SIG-M5 (cell line): ENCODE data around the gene AIRE.

Experiments
- DNase-seq: peaks from one replicate; lab custom pipeline; 2025; lab: John Stamatoyannopoulos, UW

The AIRE gene

GRCh38 chr21:44305691-44306090 lies 20.0 kb downstream of the AIRE start:
- no peak for DNase-seq

- no peak for DNase-seq
These were observed 21.4 kb downstream of the AIRE start for GRCh38 chr21:44306936-44307704.

DNA sequence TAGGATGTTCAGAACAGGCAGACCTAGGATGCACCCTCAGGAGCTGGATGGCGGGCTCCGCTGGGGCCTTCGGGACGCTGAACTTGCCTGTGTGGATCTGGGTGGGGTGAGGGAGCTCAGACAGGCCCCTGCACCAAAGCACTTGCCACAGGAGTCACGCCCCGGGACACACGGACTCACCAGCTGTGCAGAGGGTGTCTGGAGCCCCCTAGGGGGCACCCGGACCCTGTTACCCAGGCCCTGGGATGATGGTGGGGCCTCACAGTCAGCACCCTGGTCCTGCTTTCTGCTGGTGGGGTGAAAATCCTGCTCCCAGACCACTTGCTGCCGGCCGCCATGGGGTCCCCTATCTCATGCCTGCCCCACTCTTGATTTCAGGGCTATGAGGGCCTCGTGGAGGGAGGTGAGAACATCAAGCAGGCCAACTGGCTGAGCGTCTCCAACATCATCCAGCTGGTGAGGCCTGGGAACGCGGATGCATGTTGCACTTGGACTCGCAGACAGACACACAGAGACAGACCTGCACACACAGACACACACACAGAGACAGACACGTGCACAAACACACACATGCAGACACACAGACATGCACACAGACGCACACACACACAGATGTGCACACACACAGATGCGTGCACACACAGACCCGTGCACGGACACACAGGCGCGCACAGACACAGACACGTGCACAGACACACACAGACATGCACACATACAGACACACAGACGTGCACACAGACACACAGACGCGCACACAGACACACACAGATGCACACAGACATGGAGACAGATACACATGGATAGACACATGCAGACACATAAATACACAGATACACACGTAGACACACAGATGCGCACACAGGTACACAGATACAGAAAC lies 25.2 kb downstream of the AIRE start:
- DNase-seq: no peak

DNA sequence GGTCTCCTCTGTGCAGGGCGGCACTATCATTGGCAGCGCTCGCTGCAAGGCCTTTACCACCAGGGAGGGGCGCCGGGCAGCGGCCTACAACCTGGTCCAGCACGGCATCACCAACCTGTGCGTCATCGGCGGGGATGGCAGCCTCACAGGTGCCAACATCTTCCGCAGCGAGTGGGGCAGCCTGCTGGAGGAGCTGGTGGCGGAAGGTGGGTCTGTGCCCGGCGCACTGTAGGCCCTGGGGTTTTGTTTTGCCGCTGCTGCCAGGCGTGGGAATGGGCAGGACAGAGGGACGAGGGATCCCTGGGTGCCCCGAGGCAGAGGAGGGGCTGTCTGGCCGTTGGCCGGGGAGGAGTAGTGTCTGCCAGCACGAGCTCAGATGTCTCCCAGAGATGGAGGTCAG lies 26.4 kb downstream of the AIRE start:
- no peak for DNase-seq

- DNase-seq: no peak
These were observed 27.0 kb downstream of the AIRE start for GRCh38 chr21:44312716-44313115.

GRCh38 chr21:44313451-44313850 lies 27.8 kb downstream of the AIRE start:
- DNase-seq: no peak

GRCh38 chr21:44314128-44314527 lies 28.5 kb downstream of the AIRE start:
- DNase-seq: no peak

DNA sequence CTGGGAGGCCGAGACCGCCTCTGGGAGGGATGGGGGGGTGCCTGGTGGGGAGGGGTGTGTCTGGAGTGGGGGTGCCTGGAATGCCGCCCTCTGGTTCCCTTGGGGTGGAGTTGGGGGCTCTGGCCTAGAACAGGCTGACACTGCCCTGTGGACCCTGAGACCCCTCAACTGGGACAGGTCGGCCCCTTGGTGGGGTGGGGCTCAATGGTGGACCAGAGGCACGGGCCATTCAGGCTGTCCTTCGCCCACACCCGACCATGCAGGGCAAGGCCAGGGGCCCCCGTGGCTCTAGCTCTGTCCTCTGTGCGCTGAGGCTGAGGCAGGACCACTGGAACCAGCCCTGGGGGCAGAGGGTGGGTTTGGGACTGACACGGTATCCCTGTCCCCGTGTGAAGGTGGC lies 28.9 kb downstream of the AIRE start:
- no peak for DNase-seq

DNA sequence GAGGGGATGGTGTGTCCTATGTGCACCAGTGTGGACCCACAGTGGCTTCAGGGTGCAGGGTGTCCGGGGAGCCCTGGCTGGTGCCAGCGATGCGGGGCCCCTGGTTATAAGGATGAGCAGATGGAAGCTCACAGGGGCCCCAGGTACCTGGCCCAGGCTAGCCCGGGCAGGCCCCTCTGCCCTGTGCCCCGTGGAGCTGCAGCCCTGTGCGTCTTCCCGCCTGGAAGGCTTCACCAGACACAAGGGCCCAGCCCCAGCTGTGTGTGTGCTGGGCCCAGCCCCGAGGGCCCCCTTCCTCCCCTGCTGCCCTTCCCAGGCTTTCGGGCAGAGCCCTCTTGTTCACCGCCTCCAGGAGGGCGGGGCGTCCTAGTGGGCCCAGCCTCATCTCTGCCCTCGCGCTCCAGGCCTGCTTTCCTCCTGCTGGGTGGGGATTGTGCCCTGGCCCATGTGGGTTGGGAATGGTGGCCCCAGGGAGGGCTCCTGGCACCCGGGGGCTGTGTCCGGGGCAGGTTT lies 30.1 kb downstream of the AIRE start:
- no peak for DNase-seq

GRCh38 chr21:44316277-44316900 lies 30.7 kb downstream of the AIRE start:
- no peak for DNase-seq

GRCh38 chr21:44317241-44317782 lies 31.6 kb downstream of the AIRE start:
- DNase-seq: no peak

- no peak for DNase-seq
These were observed 32.2 kb downstream of the AIRE start for GRCh38 chr21:44317871-44318270.

GRCh38 chr21:44318489-44319285 lies 33.0 kb downstream of the AIRE start:
- no peak for DNase-seq

GRCh38 chr21:44319407-44320065 lies 33.9 kb downstream of the AIRE start:
- DNase-seq: no peak

DNA sequence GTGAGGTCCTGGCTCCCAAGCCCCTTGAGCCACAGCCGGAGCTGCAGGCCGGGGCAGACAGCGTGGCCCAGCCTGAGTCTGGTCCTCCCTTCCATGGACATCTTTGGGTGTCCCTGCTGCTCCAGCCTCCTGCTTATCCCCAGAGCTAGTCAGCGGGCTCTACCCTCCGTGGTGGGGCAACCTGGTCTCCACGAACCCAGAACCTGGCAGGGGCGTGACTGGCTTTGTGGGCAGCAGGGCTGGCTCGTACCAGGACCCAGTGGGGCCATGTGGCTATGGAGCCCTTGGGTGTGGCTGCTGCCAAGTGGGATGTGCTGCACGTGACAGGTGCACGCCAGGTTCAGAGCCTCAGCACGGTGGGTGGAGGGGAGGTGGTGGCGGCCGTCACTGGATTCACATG lies 35.2 kb downstream of the AIRE start:
- DNase-seq: no peak

DNA sequence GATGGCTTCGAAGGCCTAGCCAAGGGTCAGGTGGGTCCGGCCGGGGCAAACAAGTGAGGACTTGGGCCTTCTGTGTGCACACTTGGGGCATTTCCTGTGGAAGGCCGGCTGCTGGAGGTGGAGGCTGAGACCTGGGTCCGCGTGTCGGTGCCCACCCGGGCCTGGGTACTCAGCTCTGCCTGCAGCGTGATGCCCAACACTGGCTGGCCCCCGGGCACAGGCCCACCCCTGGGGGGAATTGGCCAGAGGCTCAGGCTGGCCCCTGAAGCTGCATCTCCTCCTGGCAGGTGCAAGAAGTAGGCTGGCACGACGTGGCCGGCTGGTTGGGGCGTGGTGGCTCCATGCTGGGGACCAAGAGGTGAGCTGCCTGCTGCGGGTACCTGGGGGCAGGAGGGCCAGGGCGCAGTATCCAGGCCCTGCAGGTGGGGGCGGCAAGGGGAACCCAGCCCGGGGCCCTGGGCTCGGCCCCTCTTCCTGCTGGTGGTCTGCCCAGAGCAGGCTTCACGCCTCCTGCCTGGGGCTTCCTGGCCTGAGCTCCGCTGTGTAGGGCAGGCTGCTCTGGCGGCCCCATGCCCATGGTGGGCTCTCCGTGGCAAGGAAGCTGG lies 36.3 kb downstream of the AIRE start:
- no peak for DNase-seq

DNA sequence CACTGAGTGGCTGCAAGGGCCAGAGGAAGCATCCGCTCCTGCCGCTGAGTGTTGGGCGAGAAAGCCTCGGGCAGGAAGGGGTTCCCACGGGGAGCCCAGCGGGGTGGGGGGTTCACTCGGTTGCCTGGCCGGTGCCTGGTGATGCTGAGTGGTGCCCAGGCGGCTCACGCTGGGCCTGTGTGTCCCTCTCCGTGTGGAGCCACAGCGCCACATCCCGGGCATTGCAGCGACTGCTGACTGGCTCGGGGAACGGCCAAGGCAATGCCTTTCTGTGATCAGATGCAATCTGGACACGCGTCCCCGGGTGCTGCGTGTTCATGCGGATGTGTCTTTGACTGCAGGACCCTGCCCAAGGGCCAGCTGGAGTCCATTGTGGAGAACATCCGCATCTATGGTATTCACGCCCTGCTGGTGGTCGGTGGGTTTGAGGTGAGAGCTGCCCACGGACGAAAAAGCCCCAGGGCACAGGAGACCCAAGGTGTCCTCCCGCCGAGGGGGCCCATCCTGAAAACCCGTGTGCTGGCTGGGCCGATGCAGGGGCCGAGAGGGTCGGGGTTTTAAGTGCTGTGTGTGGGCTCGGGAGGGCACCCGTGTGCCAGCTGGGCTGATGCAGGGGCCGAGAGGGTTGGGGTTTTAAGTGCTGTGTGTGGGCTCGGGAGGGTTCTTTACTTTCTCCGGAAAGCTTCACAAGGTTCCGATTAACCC lies 37.1 kb downstream of the AIRE start:
- DNase-seq: no peak

GRCh38 chr21:44323591-44323990 lies 37.9 kb downstream of the AIRE start:
- DNase-seq: no peak

GRCh38 chr21:44324106-44324853 lies 38.6 kb downstream of the AIRE start:
- no peak for DNase-seq
